Measurements from ENCODE around the gene EML6. TPM values are rescaled to one million over a fixed set of nuclear protein-coding genes. Genes with fewer than 3 reads are reported as not detected.

The EML6 gene
- total and polyA plus RNA-seq, 2 of the 8 experiments (the other 6 are each of a cell fraction or from before 2014, with no cell fraction given) = 1.2 to 1.6 TPM

DNA sequence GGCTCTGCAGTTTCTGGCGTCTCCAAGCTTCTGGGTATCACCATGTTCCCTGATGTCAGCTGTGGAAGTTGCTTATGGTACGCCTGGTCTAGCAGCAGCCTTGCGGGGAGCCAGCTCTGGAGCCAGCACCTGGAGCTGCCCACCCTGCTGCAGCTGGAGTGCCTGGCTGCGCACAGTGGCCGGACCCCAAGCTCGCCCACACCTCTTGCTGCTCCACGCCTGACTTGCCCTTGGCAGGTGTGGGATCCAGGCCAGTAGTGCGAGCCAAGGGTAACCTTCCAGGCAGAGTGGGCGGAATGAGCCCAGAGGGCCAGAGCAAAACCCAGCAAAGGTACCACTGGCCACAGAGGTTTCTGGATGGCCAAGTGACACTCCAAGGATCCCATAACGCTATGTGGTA is 13.2 kb upstream of the EML6 start:
- H3K9me3 ChIP-seq (ENCODE audit: insufficient read depth in 2 of 2, low read depth in 1 of 2, low read length in 1 of 2) = no peaks in the 10 kb centered on the region
- no peak overlapping the region for H2BK20ac ChIP-seq (ENCODE audit: low read length)
- no peaks in the 10 kb centered on the region for H3K36me3 ChIP-seq (ENCODE audit: control insufficient read depth in 2 of 4, insufficient read depth in 4 of 4, low read length in 3 of 4)
- no peak overlapping the region for H3K4me3 ChIP-seq (ENCODE audit: extremely low read depth in 1 of 4, insufficient read depth in 2 of 4, low read depth in 3 of 4, low read length in 4 of 4)
- H4K5ac ChIP-seq (ENCODE audit: insufficient read length, low read depth, low read length) = no peak overlapping the region
- no peaks in the 10 kb centered on the region for H3K79me2 ChIP-seq (ENCODE audit: control insufficient read depth in 1 of 2, insufficient read depth in 2 of 2, low read length in 2 of 2)
- no peak for DNase-seq (ENCODE audit: low read depth in 1 of 2, low spot score in 2 of 2)
- no peak overlapping the region for H2BK5ac ChIP-seq (ENCODE audit: low read depth, low read length)
- no peak overlapping the region for H2BK120ac ChIP-seq (replicated peaks; ENCODE audit: low read depth, low read length)
- H3K4me1 ChIP-seq (replicated peaks in 1 of 4; ENCODE audit: control insufficient read depth in 3 of 4, insufficient read depth in 4 of 4, low read length in 3 of 4) = peaks cover 0 to 8% (median under 1%) of the 10 kb centered on the region in 4 experiments; a peak in 4 of 7 replicates
- no peak overlapping the region for H3K9ac ChIP-seq (replicated peaks in 1 of 4; ENCODE audit: extremely low read depth in 1 of 4, low read depth in 3 of 4, low read length in 3 of 4)
- H3K4me2 ChIP-seq (ENCODE audit: insufficient read depth in 1 of 2, low read depth in 2 of 2, low read length in 2 of 2) = no peak overlapping the region; a peak in 1 of 4 replicates
- no peaks in the 10 kb centered on the region for H4K20me1 ChIP-seq (replicated peaks in 1 of 2; ENCODE audit: control insufficient read depth in 1 of 2, insufficient read depth in 2 of 2, low read length in 2 of 2)
- H3K27ac ChIP-seq (ENCODE audit: low read depth, low read length) = no peak overlapping the region
- WGBS, 2 experiments (ENCODE audit: extremely low coverage in 1 of 2, insufficient coverage in 1 of 2, insufficient read length in 1 of 2, insufficient replicate concordance in 2 of 2, low coverage in 1 of 2, low lambda C conversion rate in 2 of 2, missing lambda C conversion rate in 1 of 2) = 77% methylated on average over 10 of the region's 10 CpGs; no CpG with 5 or more reads in 1 of the 2 experiments
- H3K23me2 ChIP-seq (ENCODE audit: low read depth, low read length) = peaks cover 8% of the 10 kb centered on the region; the same call in 1 of the 2 replicates
- no peak overlapping the region for H2AFZ ChIP-seq (ENCODE audit: low read length)
- peaks cover 0 to 9% (median 5%) of the 10 kb centered on the region in 4 experiments; a peak in 4 of 7 replicates for H3K27me3 ChIP-seq (replicated peaks in 1 of 4; ENCODE audit: control insufficient read depth in 3 of 4, extremely low read depth in 1 of 4, insufficient read depth in 3 of 4, low read length in 3 of 4)
- no peak for FAIRE-seq
- H2BK15ac ChIP-seq (ENCODE audit: low read length) = 0 out of 2 replicates have a peak overlapping the region, but pooled peaks have one; percentile 23
- no peak overlapping the region; the same call in 1 of the 2 replicates for H2BK12ac ChIP-seq (ENCODE audit: low read depth, low read length)
- no peaks in the 10 kb centered on the region for H3K79me1 ChIP-seq (ENCODE audit: low read depth, low read length)
- H4K91ac ChIP-seq (replicated peaks; ENCODE audit: insufficient read length, low read length) = no peak overlapping the region
- ChIA-PET CTCF (ENCODE audit: partially characterized antibody) (interaction anchor here (0.6 to 9.5 kb wide), 7 partner anchors 12 to 231 kb away, joined by 3 to 179 read pairs (median 20); partner anchors contain the start of gene EML6), POLR2A (ENCODE audit: partially characterized antibody) (interaction anchor here (0.5 to 1.2 kb wide), 3 partner anchors 10 to 32 kb away, joined by 3 to 5 read pairs (median 4); no protein-coding TSS in a partner anchor)
- no peak overlapping the region for H4K8ac ChIP-seq (ENCODE audit: extremely low read depth, insufficient read depth, low read length)
- H3K23ac ChIP-seq (ENCODE audit: insufficient read length) = no peak overlapping the region
- H3K18ac ChIP-seq (ENCODE audit: extremely low read depth, low read length) = no peak overlapping the region
- no peak overlapping the region for H3K4ac ChIP-seq (replicated peaks; ENCODE audit: insufficient read length, low read depth, low read length)
- no peak overlapping the region for H2AK5ac ChIP-seq (ENCODE audit: low read depth, low read length)
- H3K56ac ChIP-seq (replicated peaks; ENCODE audit: insufficient read length, low read depth, low read length) = no peak overlapping the region
- H3K14ac ChIP-seq (ENCODE audit: insufficient read length) = no peak overlapping the region
- TF ChIP-seq YY1 (IDR thresholded peaks at IDR 0.05; ENCODE audit: low read depth, low read length) = no peak
- no peak for TF ChIP-seq POLR2AphosphoS5 (IDR thresholded peaks at IDR 0.05; ENCODE audit: low read depth, low read length)
- no peak for TF ChIP-seq SP2 (IDR thresholded peaks at IDR 0.05; ENCODE audit: low read length)
- TF ChIP-seq SAP30 (IDR thresholded peaks at IDR 0.05; ENCODE audit: insufficient read depth, insufficient replicate concordance, low read length) = no peak
- TF ChIP-seq JUND (IDR thresholded peaks at IDR 0.05; ENCODE audit: low read length) = no peak
- no peak for TF ChIP-seq CTBP2 (IDR thresholded peaks at IDR 0.05; ENCODE audit: borderline replicate concordance, insufficient read depth, insufficient read length, low read length)
- no peak for TF ChIP-seq JUN (IDR thresholded peaks at IDR 0.05; ENCODE audit: low read depth, low read length)
- TF ChIP-seq FOSL1 (IDR thresholded peaks at IDR 0.05; ENCODE audit: insufficient read depth, low read depth, low read length) = no peak
- no peak for TF ChIP-seq CBX8 (IDR thresholded peaks at IDR 0.05; ENCODE audit: borderline replicate concordance, low read depth, low read length)
- no peak for TF ChIP-seq PHF8 (conservative IDR thresholded peaks at IDR 0.05; ENCODE audit: low read depth, low read length)
- TF ChIP-seq RNF2 (IDR thresholded peaks at IDR 0.05; ENCODE audit: borderline replicate concordance, low read depth, low read length, missing control alignments, poor library complexity, severe bottlenecking) = no peak
- no peak for TF ChIP-seq SIN3A (conservative IDR thresholded peaks at IDR 0.05 in 1 of 2, IDR thresholded peaks at IDR 0.05 in 1 of 2; ENCODE audit: low read depth in 1 of 2, low read length in 2 of 2)
- no peak for TF ChIP-seq TBP (IDR thresholded peaks at IDR 0.05; ENCODE audit: low read depth, low read length)
